ENCODE results near the gene MRPL11.
"Not testable (repeated sequence)": the region's sequence is repeated elsewhere in the genome, so short reads cannot be mapped to it uniquely, and the experiment has no call there.

Gene MRPL11

GRCh38 chr11:66466225-66467033 is 27.8 kb upstream of the MRPL11 start, which contains the start of gene PELI3:
TSS of gene PELI3 (plus strand) at chr11:66466905. CDS start at chr11:66468129, 1,224 bp downstream.
- FAIRE-seq: no peak

DNA sequence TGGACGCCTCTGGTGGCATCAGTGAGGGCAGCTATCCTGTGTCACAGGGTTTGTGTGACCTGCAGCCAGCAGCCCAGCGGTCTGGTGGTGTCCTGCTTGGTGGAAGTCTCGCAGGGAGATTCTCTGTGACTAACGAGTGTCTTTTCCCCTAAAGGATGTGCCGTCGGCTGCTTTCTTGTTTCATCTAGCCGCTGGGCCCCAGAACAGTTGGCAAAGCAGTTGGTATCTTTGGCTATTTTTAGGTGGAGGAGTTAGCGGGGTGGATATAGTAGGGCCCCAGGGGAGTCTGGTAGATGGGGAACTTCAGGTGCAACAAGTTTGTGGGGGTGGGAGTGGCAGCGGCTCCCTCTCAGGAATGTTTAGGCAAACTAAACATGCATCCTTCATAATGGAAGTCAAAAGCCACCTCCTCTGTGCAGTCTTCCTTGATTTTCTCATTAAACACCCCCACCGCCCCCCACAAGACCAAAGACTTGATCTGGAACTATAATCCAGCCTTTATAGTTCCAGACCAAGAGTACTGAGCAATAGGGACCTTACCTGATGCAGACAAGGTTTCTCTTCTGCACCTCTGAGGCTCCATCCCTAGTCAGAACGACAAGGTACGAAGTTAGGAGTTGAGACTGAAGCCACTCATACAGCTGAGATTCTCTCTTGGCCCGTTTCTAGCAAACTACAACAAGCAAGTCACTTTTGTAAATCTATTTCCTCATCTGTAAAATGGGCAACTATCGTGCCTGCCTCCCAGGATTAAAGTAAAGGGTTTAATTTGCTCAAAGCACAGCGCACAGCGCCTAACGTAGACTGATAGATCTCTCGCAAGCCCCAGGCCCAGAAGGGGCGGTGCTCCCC is 27.0 kb upstream of the MRPL11 start:
- FAIRE-seq: no peak

GRCh38 chr11:66464916-66465315 is 26.3 kb upstream of the MRPL11 start:
- no peak for FAIRE-seq

DNA sequence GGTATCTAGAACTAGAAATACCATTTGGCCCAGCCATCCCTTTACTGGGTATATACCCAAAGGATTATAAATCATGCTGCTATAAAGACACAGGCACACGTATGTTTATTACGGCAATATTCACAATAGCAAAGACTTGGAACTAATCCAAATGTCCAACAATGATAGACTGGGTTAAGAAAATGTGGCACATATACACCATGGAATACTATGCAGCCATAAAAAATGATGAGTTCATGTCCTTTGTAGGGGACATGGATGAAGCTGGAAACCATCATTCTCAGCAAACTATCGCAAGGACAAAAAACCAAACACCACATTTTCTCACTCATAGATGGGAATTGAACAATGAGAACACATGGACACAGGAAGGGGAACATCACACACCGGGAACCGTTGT is 25.5 kb upstream of the MRPL11 start:
- FAIRE-seq: not testable (repeated sequence)

DNA sequence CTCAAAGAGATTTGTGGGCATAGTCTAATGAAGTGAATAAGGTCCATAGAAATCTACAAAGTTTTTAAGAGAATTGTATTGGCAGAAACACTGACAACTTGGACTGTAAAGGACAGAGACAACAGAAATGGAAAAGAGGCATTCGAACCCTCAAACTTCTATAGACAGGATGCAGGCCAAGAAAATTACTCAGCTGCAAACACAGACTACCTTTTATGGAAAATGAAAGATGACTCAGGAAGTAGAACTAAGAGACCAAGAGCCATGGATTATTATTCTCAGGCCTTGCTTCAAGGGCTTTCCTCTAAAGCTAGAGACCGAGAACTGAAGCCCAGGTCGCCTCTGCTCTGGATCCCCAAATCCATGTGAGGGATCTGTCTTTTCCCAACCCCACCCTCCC is 24.3 kb upstream of the MRPL11 start:
- FAIRE-seq: no peak

GRCh38 chr11:66462010-66462409 is 23.4 kb upstream of the MRPL11 start:
- no peak for FAIRE-seq

GRCh38 chr11:66459138-66459778 is 20.6 kb upstream of the MRPL11 start:
- no peak for FAIRE-seq

DNA sequence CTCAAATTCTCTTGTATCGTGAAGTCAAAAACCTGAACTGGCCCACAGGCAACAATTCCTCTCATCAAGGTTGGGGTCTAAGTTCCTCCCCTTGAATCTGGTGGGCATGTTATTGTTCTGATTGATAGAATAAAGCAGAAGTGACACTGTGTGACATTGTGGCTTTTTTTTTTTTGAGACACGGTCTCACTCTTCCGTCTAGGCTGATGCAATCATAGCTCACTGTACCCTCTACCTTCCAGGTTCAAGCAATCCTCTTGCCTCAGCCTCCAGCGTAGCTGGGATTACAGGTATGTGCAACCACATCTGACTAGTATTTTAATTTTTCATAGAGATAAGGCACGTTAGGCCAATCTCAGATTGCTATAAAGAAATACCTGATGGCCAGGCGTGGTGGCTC is 19.2 kb upstream of the MRPL11 start:
- FAIRE-seq: no peak

GRCh38 chr11:66454828-66455227 is 16.2 kb upstream of the MRPL11 start:
- FAIRE-seq: no peak

GRCh38 chr11:66454247-66454646 is 15.6 kb upstream of the MRPL11 start:
- no peak for FAIRE-seq

DNA sequence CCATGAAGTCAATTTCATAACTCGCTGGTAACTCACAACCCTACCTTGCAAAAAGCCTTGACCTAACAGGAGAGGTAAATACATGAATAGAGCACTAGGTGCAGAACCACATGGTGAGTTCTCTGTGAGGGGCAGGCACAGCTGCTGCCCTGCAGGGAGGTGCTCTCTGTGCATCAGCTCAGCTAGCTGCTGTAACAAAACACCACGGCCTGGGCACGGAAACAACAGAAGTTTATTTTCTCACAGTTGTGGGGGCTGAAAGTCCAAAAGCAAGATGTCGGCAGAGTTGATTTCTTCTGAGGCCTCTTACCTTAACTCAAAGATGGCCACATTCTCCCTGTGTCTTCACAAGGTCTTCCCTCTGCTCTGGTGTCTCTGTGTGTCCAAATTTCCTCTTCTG is 13.0 kb upstream of the MRPL11 start:
- FAIRE-seq: no peak

GRCh38 chr11:66450560-66450959 is 11.9 kb upstream of the MRPL11 start:
- no peak for FAIRE-seq

- FAIRE-seq: no peak
Measured at GRCh38 chr11:66448523-66448922, 9.9 kb upstream of the MRPL11 start.

- no peak for FAIRE-seq
Measured at GRCh38 chr11:66447012-66447411, 8.4 kb upstream of the MRPL11 start.

GRCh38 chr11:66443602-66444001 is 5.0 kb upstream of the MRPL11 start:
- FAIRE-seq: no peak

DNA sequence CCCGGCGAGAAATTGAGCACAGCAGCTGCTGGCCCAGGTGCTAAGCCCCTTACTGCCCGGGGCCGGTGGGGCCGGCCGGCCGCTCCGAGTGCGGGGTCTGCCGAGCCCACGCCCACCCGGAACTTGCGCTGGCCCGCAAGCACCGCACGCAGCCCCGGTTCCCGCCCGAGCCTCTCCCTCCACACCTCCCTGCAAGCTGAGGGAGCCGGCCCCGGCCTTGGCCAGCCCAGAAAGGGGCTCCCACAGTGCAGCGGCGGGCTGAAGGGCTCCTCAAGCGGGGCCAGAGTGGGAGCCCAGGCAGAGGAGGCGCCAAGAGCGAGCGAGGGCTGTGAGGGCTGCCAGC is 2.3 kb upstream of the MRPL11 start:
- not testable (repeated sequence) for FAIRE-seq

- FAIRE-seq: not testable (repeated sequence)
Measured at GRCh38 chr11:66440101-66440939, 1.7 kb upstream of the MRPL11 start.

DNA sequence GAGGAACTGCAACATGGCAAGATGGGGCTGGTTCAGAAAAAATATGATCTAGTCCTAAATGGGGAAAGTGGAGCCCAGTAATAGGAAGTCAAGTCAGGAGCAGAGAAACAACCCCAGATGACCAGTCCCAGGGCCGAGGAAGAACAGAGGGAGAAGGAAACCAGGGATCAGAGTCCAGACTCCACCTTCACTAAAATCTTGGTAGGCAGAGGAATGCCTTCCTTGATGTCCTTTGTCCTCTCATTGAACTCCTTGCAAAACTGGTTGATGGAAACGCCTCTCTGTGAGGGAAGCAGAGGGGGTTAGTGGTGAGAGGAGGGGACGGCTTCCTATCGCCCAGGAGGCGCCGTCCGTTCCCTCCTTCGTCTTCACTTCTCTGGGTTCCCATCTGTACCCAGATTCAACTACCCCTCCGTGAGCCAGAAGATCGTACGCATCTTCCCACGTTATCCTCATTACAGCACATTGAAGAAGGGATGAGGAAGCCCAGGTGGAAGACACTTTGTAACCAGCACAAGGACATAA is 607 bp downstream of the MRPL11 start:
- FAIRE-seq: no peak

DNA sequence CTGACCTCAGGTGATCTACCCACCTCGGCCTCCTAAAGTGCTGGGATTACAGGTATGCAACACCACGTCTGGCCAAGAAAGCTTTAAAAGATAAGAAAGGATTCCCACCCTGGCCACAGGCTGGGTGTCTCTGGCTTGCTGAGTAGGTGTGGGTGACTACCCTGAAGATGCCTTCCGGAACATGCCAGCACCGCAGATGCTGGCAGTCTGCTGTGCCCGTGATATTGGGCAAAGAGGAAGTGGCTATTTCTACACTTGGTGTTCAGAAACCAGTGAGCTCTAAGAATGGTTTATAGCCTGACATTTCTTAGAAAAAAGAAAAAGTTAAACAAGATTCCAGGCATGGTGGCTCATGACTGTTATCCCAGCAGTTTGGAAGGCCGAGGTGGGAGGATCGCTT is 6.1 kb downstream of the MRPL11 start:
- no peak for FAIRE-seq

DNA sequence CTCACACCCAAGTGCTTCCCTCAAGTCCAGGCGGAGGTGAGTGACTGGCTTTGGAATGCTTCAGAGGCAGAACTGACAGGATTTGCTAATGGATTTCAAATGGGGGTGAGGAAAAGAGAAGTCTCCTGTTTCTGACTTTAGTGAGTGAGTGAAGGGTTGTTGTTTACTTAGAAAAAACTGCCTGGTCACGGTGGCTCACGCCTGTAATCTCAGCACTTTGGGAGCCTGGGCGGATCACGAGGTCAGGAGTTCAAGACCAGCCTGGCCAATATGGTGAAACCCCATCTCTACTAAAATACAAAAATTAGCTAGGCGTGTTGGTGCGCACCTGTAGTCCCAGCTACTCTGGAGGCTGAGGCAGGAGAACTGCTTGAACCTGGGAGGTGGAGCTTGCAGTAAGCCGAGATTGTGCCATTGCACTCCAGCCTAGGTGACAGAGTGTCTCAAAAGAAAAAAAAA is 6.7 kb downstream of the MRPL11 start:
- FAIRE-seq: not testable (repeated sequence)

- FAIRE-seq: not testable (repeated sequence)
Measured at GRCh38 chr11:66431287-66431686, 7.4 kb downstream of the MRPL11 start.

DNA sequence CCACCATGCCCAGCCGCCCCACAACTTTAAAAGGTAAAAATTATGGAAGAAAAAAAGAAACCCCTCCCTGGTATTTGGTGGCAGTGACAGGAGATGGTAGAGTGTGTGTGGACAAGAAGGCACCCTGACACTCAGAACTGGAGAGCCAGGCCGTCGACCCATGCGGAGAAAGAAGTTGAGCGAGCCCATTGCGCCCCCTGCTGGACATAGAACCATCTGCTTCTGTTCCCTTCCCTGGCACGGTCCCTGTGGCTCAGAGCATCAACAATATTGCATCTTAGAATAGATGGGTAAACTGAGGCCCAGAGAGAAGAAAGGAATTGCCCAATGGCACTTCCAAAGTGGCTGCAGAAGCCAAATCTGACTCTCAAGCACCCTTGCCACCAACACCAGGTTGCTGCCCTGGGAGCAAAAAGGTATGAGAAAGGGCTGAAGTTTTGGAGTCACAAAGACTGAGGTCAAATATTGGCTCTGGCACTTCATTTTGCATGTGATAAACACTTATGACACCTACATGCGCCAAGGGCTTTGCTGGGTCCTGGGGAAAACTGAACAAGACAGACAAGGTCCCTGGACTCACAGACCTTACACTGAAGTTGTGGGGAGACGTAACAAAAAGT is 8.6 kb downstream of the MRPL11 start:
- FAIRE-seq: no peak

All from islet of Langerhans (tissue), 1 donor.